ENCODE measurements around the gene ADAM12.

- TF ChIP-seq CTCF (IDR thresholded peaks at IDR 0.05) (no peak), EZH2 (IDR thresholded peaks at IDR 0.05) (no peak), EZH2phosphoT487 (IDR thresholded peaks at IDR 0.05) (no peak)
Measured at GRCh38 chr10:126317751-126318150, 70.5 kb downstream of the ADAM12 start.
